GM11168 (cell line): Measurements from ENCODE around the gene MUCL1.
"Not testable (repeated sequence)": the region's sequence is repeated elsewhere in the genome, so short reads cannot be mapped to it uniquely, and the experiment has no call there.

Experiments
- in situ Hi-C: fragments of 300-500 bp; cut with MboI; formaldehyde crosslinking; loops from one replicate; pipeline ENCODE4 v1.12.0; 2022; ENCODE audit warnings: low sequenced_read_pairs; ENCODE audit not compliant: unreplicated experiment

MUCL1 gene

GRCh38 chr12:54853933-54854538, at the start of gene MUCL1:
Gene MUCL1, plus strand, starts transcription at chr12:54854516. Its CDS starts 67 bp downstream, at chr12:54854583.
- in situ Hi-C loops, result loop anchor here (10.0 kb wide), 1 partner anchor 101 kb away; no protein-coding TSS in a partner anchor

GRCh38 chr12:54821676-54822075, 32.6 kb upstream of the MUCL1 start:
- in situ Hi-C loops, result no loop called here

- in situ Hi-C loops, result no loop called here
Measured at GRCh38 chr12:54824402-54824801, 29.9 kb upstream of the MUCL1 start.

- in situ Hi-C loops, result no loop called here
Measured at GRCh38 chr12:54829511-54829910, 24.8 kb upstream of the MUCL1 start.

- in situ Hi-C loops, result no loop called here
Measured at GRCh38 chr12:54830199-54830598, 24.1 kb upstream of the MUCL1 start.

GRCh38 chr12:54831631-54832030, 22.7 kb upstream of the MUCL1 start:
- in situ Hi-C loops, result no loop called here

- in situ Hi-C loops, result no loop called here
Measured at GRCh38 chr12:54840244-54840865, 14.0 kb upstream of the MUCL1 start.

GRCh38 chr12:54857406-54857805, 3.1 kb downstream of the MUCL1 start:
- in situ Hi-C loops, result loop anchor here (10.0 kb wide), 1 partner anchor 97 kb away; no protein-coding TSS in a partner anchor

GRCh38 chr12:54858562-54858961, 4.2 kb downstream of the MUCL1 start:
- in situ Hi-C loops, result loop anchor here (10.0 kb wide), 1 partner anchor 96 kb away; no protein-coding TSS in a partner anchor

GRCh38 chr12:54859502-54859901, 5.2 kb downstream of the MUCL1 start:
- in situ Hi-C loops, result loop anchor here (10.0 kb wide), 1 partner anchor 95 kb away; no protein-coding TSS in a partner anchor

- in situ Hi-C loops, result no loop called here
Measured at GRCh38 chr12:54861927-54862326, 7.6 kb downstream of the MUCL1 start.

- in situ Hi-C loops, result no loop called here
Measured at GRCh38 chr12:54863948-54864618, 9.8 kb downstream of the MUCL1 start.

GRCh38 chr12:54865683-54866324, 11.5 kb downstream of the MUCL1 start:
- in situ Hi-C loops, result no loop called here

- in situ Hi-C loops, result no loop called here
Measured at GRCh38 chr12:54868690-54869089, 14.4 kb downstream of the MUCL1 start.

GRCh38 chr12:54870048-54870447, 15.7 kb downstream of the MUCL1 start:
- in situ Hi-C loops, result no loop called here

GRCh38 chr12:54870617-54871016, 16.3 kb downstream of the MUCL1 start:
- in situ Hi-C loops, result no loop called here

- in situ Hi-C loops, result no loop called here
Measured at GRCh38 chr12:54879150-54879549, 24.8 kb downstream of the MUCL1 start.

- in situ Hi-C loops, result no loop called here
Measured at GRCh38 chr12:54879579-54879978, 25.3 kb downstream of the MUCL1 start.

GRCh38 chr12:54882079-54882478, 27.8 kb downstream of the MUCL1 start:
- in situ Hi-C loops, result no loop called here

- in situ Hi-C loops, result not testable (repeated sequence)
Measured at GRCh38 chr12:54882597-54882996, 28.3 kb downstream of the MUCL1 start.

GRCh38 chr12:54888428-54888827, 34.1 kb downstream of the MUCL1 start:
- in situ Hi-C loops, result not testable (repeated sequence)
